ENCODE results near the gene HARS2. TPM values are rescaled to one million over a fixed set of nuclear protein-coding genes. Genes with fewer than 3 reads are reported as not detected.

HARS2 gene
- 28.8 and 31.1 TPM in 2 replicates for total RNA-seq (2021)
- Bru-seq, nascent RNA, result percentile 84 among the genes with signal in this experiment
- BruChase-seq, experiment 1, labeled RNA remaining after a 2-hour chase, result percentile 89 among the genes with signal in this experiment
- percentile 90 among the genes with signal in this experiment for BruChase-seq, experiment 2, labeled RNA remaining after a 6-hour chase
- long read RNA-seq, transcript HARS2-201 (13 exons, 2,510 nt), result major isoform, 36 of 50 reads
- long read RNA-seq, partial matches to known transcripts, result 1 of 50 reads
- long read RNA-seq, other reads (novel, unspliced or antisense), result 10 of 50 reads

GRCh38 chr5:140690941-140691924 is at the start of gene HARS2, which contains the start of gene HARS1:
TSS of gene HARS2 (plus strand) at chr5:140691455. CDS start at chr5:140691649, 194 bp downstream.
TSS of gene HARS1 (minus strand) at chr5:140691370. CDS start at chr5:140691304, 66 bp downstream.
- CTCF ChIA-PET, result interaction anchor here (0.6 kb wide), 2 partner anchors 29 to 910 kb away, joined by 3 read pairs; no protein-coding TSS in a partner anchor

GRCh38 chr5:140641716-140642115 is 49.5 kb upstream of the HARS2 start:
- Histone ChIP-seq H3K9me3 (ENCODE audit: insufficient read depth, low read depth) (no peaks in the 10 kb centered on the region), H3K4me3 (no peak overlapping the region), H4K20me1 (ENCODE audit: insufficient read depth) (peaks cover 2% of the 10 kb centered on the region; the same call in 1 of the 2 replicates), H3K36me3 (ENCODE audit: low read depth) (no peaks in the 10 kb centered on the region), H3K4me1 (replicated peaks; ENCODE audit: insufficient read depth) (peaks cover 17% of the 10 kb centered on the region), H3K27ac (no peak overlapping the region), H3K4me2 (no peak overlapping the region), H2AFZ (no peak overlapping the region), H3K27me3 (ENCODE audit: insufficient read depth, low read depth) (no peaks in the 10 kb centered on the region), H3F3A (ENCODE audit: insufficient read depth, low read depth) (no peaks in the 10 kb centered on the region; the same call in 1 of the 2 replicates), H3K79me2 (ENCODE audit: low read depth) (peaks cover 34% of the 10 kb centered on the region), H3K9me2 (ENCODE audit: insufficient read depth) (no peaks in the 10 kb centered on the region)
- no TSS peak for BruUV-seq (replicated peaks)
- no peak for DNase-seq
- ChIA-PET POLR2A (ENCODE audit: unreplicated experiment) (interaction anchor here (0.7 kb wide), 1 partner anchor 96 kb away, joined by 8 read pairs; no protein-coding TSS in a partner anchor), CTCF (interaction anchor here (0.6 kb wide), 1 partner anchor 96 kb away, joined by 5 read pairs; no protein-coding TSS in a partner anchor)
- intact Hi-C loops (cut with micrococcal nuclease; ENCODE audit: unreplicated experiment), result no loop called here
- TF ChIP-seq EZH2 (IDR thresholded peaks at IDR 0.05; ENCODE audit: low read depth) (no peak), CTCF (conservative IDR thresholded peaks at IDR 0.05) (no peak)

More at GRCh38 chr5:140690941-140691924, at the start of gene HARS2, which contains the start of gene HARS1:
- H3K27ac ChIP-seq, result peak within 1 kb of the TSS; percentile 68
- peaks cover 21% of the 10 kb centered on the region for H3F3A ChIP-seq (ENCODE audit: insufficient read depth, low read depth)
- TF ChIP-seq EZH2 (IDR thresholded peaks at IDR 0.05; ENCODE audit: low read depth) (no peak), CTCF (conservative IDR thresholded peaks at IDR 0.05) (no peak)
- POLR2A ChIA-PET (ENCODE audit: unreplicated experiment), result interaction anchor here (0.6 to 1.5 kb wide), 5 partner anchors 9 to 1018 kb away, joined by 3 to 11 read pairs (median 4); partner anchors contain the start of gene ZMAT2
- peaks cover 54% of the 10 kb centered on the region for H3K79me2 ChIP-seq (ENCODE audit: low read depth)
- H4K20me1 ChIP-seq (ENCODE audit: insufficient read depth), result 0 out of 2 replicates have a peak, but pooled peaks cover 4% of the 10 kb centered on the region
- H3K9me3 ChIP-seq (ENCODE audit: insufficient read depth, low read depth), result no peaks in the 10 kb centered on the region
- H3K4me1 ChIP-seq (replicated peaks; ENCODE audit: insufficient read depth), result peaks cover 25% of the 10 kb centered on the region
- BruUV-seq (replicated peaks), result TSS peak; percentile 74
- H3K4me2 ChIP-seq, result peak within 1 kb of the TSS; percentile 92
- H3K36me3 ChIP-seq (ENCODE audit: low read depth), result peaks cover 19% of the 10 kb centered on the region; the same call in 1 of the 2 replicates
- peak within 1 kb of the TSS; percentile 96 for H3K4me3 ChIP-seq
- H2AFZ ChIP-seq, result peak within 1 kb of the TSS; percentile 98
- intact Hi-C loops (cut with micrococcal nuclease; ENCODE audit: unreplicated experiment), result loop anchor here (1.0 kb wide), 1 partner anchor 19 kb away; no protein-coding TSS in a partner anchor
- DNase-seq, result peak; percentile 93 to 96
- H3K9me2 ChIP-seq (ENCODE audit: insufficient read depth), result no peaks in the 10 kb centered on the region
- H3K27me3 ChIP-seq (ENCODE audit: insufficient read depth, low read depth), result no peaks in the 10 kb centered on the region

- no peak overlapping the region for H3K4me2 ChIP-seq
- ChIA-PET POLR2A (ENCODE audit: unreplicated experiment) (interaction anchor here (0.6 kb wide), 1 partner anchor 91 kb away, joined by 5 read pairs; no protein-coding TSS in a partner anchor), CTCF (interaction anchor here (0.6 kb wide), 1 partner anchor 25 kb away, joined by 7 read pairs; no protein-coding TSS in a partner anchor)
- H3K4me3 ChIP-seq, result no peak overlapping the region
- H3K9me3 ChIP-seq (ENCODE audit: insufficient read depth, low read depth), result no peaks in the 10 kb centered on the region
- H2AFZ ChIP-seq, result no peak overlapping the region
- no TSS peak for BruUV-seq (replicated peaks)
- H3K36me3 ChIP-seq (ENCODE audit: low read depth), result no peaks in the 10 kb centered on the region
- no peaks in the 10 kb centered on the region; the same call in 1 of the 2 replicates for H3F3A ChIP-seq (ENCODE audit: insufficient read depth, low read depth)
- no peaks in the 10 kb centered on the region for H3K27me3 ChIP-seq (ENCODE audit: insufficient read depth, low read depth)
- no peak for DNase-seq
- no peak overlapping the region for H3K27ac ChIP-seq
- H4K20me1 ChIP-seq (ENCODE audit: insufficient read depth), result peaks cover 2% of the 10 kb centered on the region; the same call in 1 of the 2 replicates
- intact Hi-C loops (cut with micrococcal nuclease; ENCODE audit: unreplicated experiment), result no loop called here
- no peaks in the 10 kb centered on the region for H3K9me2 ChIP-seq (ENCODE audit: insufficient read depth)
- peaks cover 41% of the 10 kb centered on the region for H3K79me2 ChIP-seq (ENCODE audit: low read depth)
- TF ChIP-seq CTCF (conservative IDR thresholded peaks at IDR 0.05) (no peak), EZH2 (IDR thresholded peaks at IDR 0.05; ENCODE audit: low read depth) (no peak)
- H3K4me1 ChIP-seq (replicated peaks; ENCODE audit: insufficient read depth), result peaks cover 17% of the 10 kb centered on the region
Measured at GRCh38 chr5:140642718-140643117, 48.5 kb upstream of the HARS2 start.

Data from PC-9 (cell line).